Hepatocyte (in vitro differentiated cells): Measurements from ENCODE around the gene TSPAN8.

Source experiments
- CTCF ChIP-seq: fragments of 200-600 bp; sonication (generic); IDR thresholded peaks from 2 replicates; pipeline ENCODE4 v1.5.1; 2016; ENCODE audit warnings: antibody characterized with exemption, mild to moderate bottlenecking; ENCODE audit not compliant: poor library complexity
- EZH2phosphoT487 ChIP-seq: fragments of 200-600 bp; sonication (generic); IDR thresholded peaks from one replicate; pipeline ENCODE4 v1.6.1; 2018; ENCODE audit warnings: antibody characterized with exemption, mild to moderate bottlenecking, low read depth, moderate library complexity; ENCODE audit not compliant: unreplicated experiment, severe bottlenecking

- TF ChIP-seq CTCF (no peak), EZH2phosphoT487 (no peak)
These were observed 33.9 kb upstream of the TSPAN8 start for GRCh38 chr12:71191509-71192196.
